Gastroesophageal sphincter (tissue), 3 donors: ENCODE measurements around the gene VWA8.

Experiments
- CTCF ChIP-seq, 4 experiments: fragments of 200-600 bp in 2 of 4; fragments of 450-650 bp in 2 of 4; sonication (generic) in 1 of 4; IDR thresholded peaks; one replicate each; pipeline ENCODE4 v1.5.1; 2017 to 2019; ENCODE audit warnings: antibody characterized with exemption in 4 of 4, mild to moderate bottlenecking in 2 of 4, moderate library complexity in 2 of 4
- EP300 ChIP-seq: sonication (generic); formaldehyde crosslinking; IDR thresholded peaks from one replicate; pipeline ENCODE4 v1.6.1; 2017; ENCODE audit warnings: antibody characterized with exemption, mild to moderate bottlenecking
- POLR2A ChIP-seq, 2 donors: fragments of 450-650 bp; IDR thresholded peaks; one replicate each; pipeline ENCODE4 v1.6.1; 2017; ENCODE audit warnings: antibody characterized with exemption in 2 of 2, mild to moderate bottlenecking in 2 of 2, moderate library complexity in 1 of 2
- POLR2AphosphoS5 ChIP-seq: sonication (generic); formaldehyde crosslinking; IDR thresholded peaks from one replicate; pipeline ENCODE4 v1.6.1; 2017; ENCODE audit warnings: antibody characterized with exemption

DNA sequence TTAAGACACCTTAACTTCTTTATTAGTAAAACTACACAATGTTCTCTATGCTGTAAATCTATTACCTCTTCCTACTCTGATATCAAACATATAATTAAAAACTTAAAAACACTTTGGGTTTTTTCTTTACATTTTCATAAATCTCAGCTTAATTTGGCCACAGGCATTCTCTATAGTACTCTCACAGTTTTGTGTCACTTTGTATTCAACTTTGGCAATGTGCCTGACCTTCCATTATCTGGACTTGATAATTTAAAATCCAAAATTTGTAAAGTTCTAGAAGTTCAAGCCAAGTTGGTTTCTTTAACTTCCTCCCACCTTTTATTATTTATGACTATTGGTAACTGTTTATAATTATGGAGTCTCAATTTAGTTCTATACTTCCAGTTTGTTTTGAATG lies 46.4 kb downstream of the VWA8 start:
- TF ChIP-seq CTCF (IDR thresholded peaks at IDR 0.05) (no peak), POLR2AphosphoS5 (no peak), POLR2A (IDR thresholded peaks at IDR 0.05) (no peak), EP300 (no peak)
